K562 (cell line): Measurements from ENCODE around the gene APOL3. TPM values are rescaled to one million over a fixed set of nuclear protein-coding genes. Genes with fewer than 3 reads are reported as not detected.
"Not testable (repeated sequence)": the region's sequence is repeated elsewhere in the genome, so short reads cannot be mapped to it uniquely, and the experiment has no call there.

Experiments
- ATAC-seq: fragments of 200-7000 bp; cut with Tn5 transposase; 3 replicates; pipeline ENCODE4 v1.9.1; 2020; ENCODE audit warnings: moderate library complexity
- BruUV-seq: library from RNA; stranded (reverse); fragments of 400-500 nt; replicated peaks from 2 replicates; lab custom pipeline; 2021; lab: Mats Ljungman, UMichigan
- CTCF ChIA-PET: fragments of 300-600 bp; formaldehyde crosslinking; extraction: SDS; loops from one replicate; lab custom pipeline; 2021; ENCODE audit warnings: low intra/inter-chr PET ratio; lab: Yijun Ruan, JAX
- POLR2A ChIA-PET: fragments of 300-600, 350-650 bp; sonication (Branson Sonifier 250); formaldehyde crosslinking; extraction: SDS; loops from one replicate; lab custom pipeline; 2021; ENCODE audit warnings: antibody characterized with exemption, inconsistent platforms; lab: Yijun Ruan, JAX
- DNase-seq, 4 experiments: peaks; one replicate each; pipeline versions ENCODE4 v3.0.0 to v3.0.0-alpha.2; 2011 to 2018; ENCODE audit warnings: low spot score in 3 of 4, mixed read lengths in 3 of 4; ENCODE audit errors: extremely low read depth in 1 of 4
- FAIRE-seq: peaks from 2 replicates; lab custom pipeline; 2011; peaks lifted over from hg19 to GRCh38; lab: Jason Lieb, UNC
- H2AFZ ChIP-seq: 2 replicates; pipeline ENCODE4 v1.6.0; 2011; ENCODE audit warnings: low read depth, low read length, control low read depth, inconsistent platforms
- H3K27ac ChIP-seq: fragments of 200-600 bp; 3 replicates; pipeline ENCODE4 v1.8.0; 2011; ENCODE audit warnings: low read depth, mild to moderate bottlenecking, control low read depth, inconsistent platforms, low read length, moderate library complexity, mixed read lengths; ENCODE audit errors: extremely low read depth
- H3K27me3 ChIP-seq, 2 experiments: fragments of 300-600 bp in 1 of 2; 2 replicates in 1 of 2; 3 replicates in 1 of 2; pipeline versions ENCODE4 v1.6.0 to v1.8.0; 2011; ENCODE audit warnings: inconsistent platforms in 2 of 2, low read length in 2 of 2, mild to moderate bottlenecking in 1 of 2, mixed read lengths in 1 of 2, moderate library complexity in 1 of 2; ENCODE audit not compliant: control insufficient read depth in 2 of 2, insufficient read depth in 2 of 2
- H3K36me3 ChIP-seq: fragments of 300-600 bp; 3 replicates; pipeline ENCODE4 v1.8.0; 2011; ENCODE audit warnings: mild to moderate bottlenecking, low read length, inconsistent platforms; ENCODE audit not compliant: control insufficient read depth, insufficient read depth
- H3K4me1 ChIP-seq, 2 experiments: fragments of 200-600 bp in 1 of 2; replicated peaks in 1 of 2; 2 replicates in 1 of 2; 3 replicates in 1 of 2; pipeline versions ENCODE4 v1.5.1 to v1.8.0; 2011; ENCODE audit warnings: inconsistent platforms in 2 of 2, low read length in 2 of 2, mild to moderate bottlenecking in 1 of 2, mixed read lengths in 1 of 2, moderate library complexity in 1 of 2; ENCODE audit not compliant: control insufficient read depth in 2 of 2, insufficient read depth in 2 of 2
- H3K4me2 ChIP-seq: 2 replicates; pipeline ENCODE4 v1.6.1; 2011; ENCODE audit warnings: low read length, control low read depth, inconsistent platforms, mixed read lengths; ENCODE audit not compliant: insufficient read depth
- H3K4me3 ChIP-seq: fragments of 200-600 bp; sonication (generic), shearing (Covaris generic); 2 replicates; pipeline ENCODE4 v1.5.1; 2016; ENCODE audit warnings: control low read depth, inconsistent platforms
- H3K79me2 ChIP-seq: fragments of 200-600 bp; 3 replicates; pipeline ENCODE4 v1.8.0; 2011; ENCODE audit warnings: low read length, inconsistent platforms; ENCODE audit not compliant: control insufficient read depth, insufficient read depth
- H3K9ac ChIP-seq, 2 experiments: 2 replicates each; pipeline versions ENCODE4 v1.6.0 to v1.6.1; 2011; ENCODE audit warnings: low read depth in 2 of 2, low read length in 2 of 2, control low read depth in 1 of 2, inconsistent platforms in 1 of 2, mild to moderate bottlenecking in 1 of 2, mixed read lengths in 1 of 2; ENCODE audit not compliant: insufficient read depth in 1 of 2
- H3K9me1 ChIP-seq: one replicate; pipeline ENCODE4 v1.6.0; 2011; ENCODE audit warnings: inconsistent platforms, mild to moderate bottlenecking, low read length, moderate library complexity; ENCODE audit not compliant: control insufficient read depth, insufficient read depth
- H3K9me3 ChIP-seq: replicated peaks from 2 replicates; pipeline ENCODE4 v1.5.1; 2011; ENCODE audit warnings: low read depth, low read length, inconsistent platforms; ENCODE audit not compliant: control insufficient read depth, insufficient read depth
- H4K20me1 ChIP-seq: replicated peaks from 2 replicates; pipeline ENCODE4 v1.6.1; 2011; ENCODE audit warnings: low read length, inconsistent platforms, mixed read lengths; ENCODE audit not compliant: control insufficient read depth, insufficient read depth
- CREB1 ChIP-seq, 2 experiments: sonication (generic) in 1 of 2; formaldehyde crosslinking in 1 of 2; IDR thresholded peaks; 2 replicates each; pipeline versions ENCODE4 v1.6.1 to v1.8.0; 2012 to 2022; ENCODE audit warnings: inconsistent platforms in 1 of 2, mild to moderate bottlenecking in 1 of 2, missing genetic modification reagents in 1 of 2, moderate library complexity in 1 of 2
- DIDO1 ChIP-seq: fragments of 450-650 bp; IDR thresholded peaks from 2 replicates; pipeline ENCODE4 v1.6.1; 2016; ENCODE audit warnings: low read depth, missing biosample characterization, missing genetic modification characterization
- GATAD2A ChIP-seq: fragments of 450-650 bp; IDR thresholded peaks from 2 replicates; pipeline ENCODE4 v1.6.1; 2017
- SLC30A9 ChIP-seq: fragments of 250-450 bp; sonication (Bioruptor Pico); IDR thresholded peaks from 2 replicates; pipeline ENCODE4 v1.8.0; 2022; ENCODE audit warnings: mild to moderate bottlenecking, moderate library complexity
- SRSF1 ChIP-seq: fragments of 200-400 bp; formaldehyde crosslinking; IDR thresholded peaks from 2 replicates; pipeline ENCODE4 v1.6.1; 2017; ENCODE audit warnings: mild to moderate bottlenecking, low read depth, low read length, moderate library complexity
- TRIM24 ChIP-seq, 2 experiments: fragments of 450-650 bp; IDR thresholded peaks; 2 replicates each; pipeline ENCODE4 v1.6.1; 2016
- WHSC1 ChIP-seq: IDR thresholded peaks from one replicate; pipeline ENCODE4 v1.6.1; 2012; ENCODE audit warnings: low read length, control low read depth, inconsistent platforms
- WGBS: fragments of 100-300 bp; shearing (Covaris generic); methylation state at CpG from one replicate; pipeline ENCODE4 v1.1.6; 2016; ENCODE audit warnings: low coverage, mixed read lengths; ENCODE audit not compliant: insufficient coverage; ENCODE audit errors: missing lambda C conversion rate; 5-methylcytosine and 5-hydroxymethylcytosine counted together
- in situ Hi-C: fragments of 300-500 bp; cut with MboI; formaldehyde crosslinking; loops from 4 replicates; pipeline ENCODE4 v1.15.0; 2018; ENCODE audit warnings: inconsistent platforms, mixed read lengths
- intact Hi-C: fragments of 100-400 bp; cut with micrococcal nuclease; formaldehyde crosslinking; loops from 2 replicates; pipeline ENCODE4 v1.14.2; 2022
- polyA plus RNA-seq, 8 experiments: library from polyadenylated mRNA; depleted of rRNA in 4 of 8; stranded (reverse) in 5 of 8; unstranded in 3 of 8; fragments of >200 nt; fragmentation: Nextera tagmentation in 2 of 8; fragmentation: Illumina TruSeq in 1 of 8; extraction: Ambion mirVana in 2 of 8; extraction: Trizol in 1 of 8; gene quantifications; 2 replicates each; pipeline versions ENCODE4 v1.2.1 to v1.2.3, GENCODE V29; 2011 to 2014; ENCODE audit warnings: inconsistent platforms in 1 of 8, missing spikeins in 1 of 8
- total RNA-seq, 7 experiments: library from RNA; depleted of rRNA in 6 of 7; stranded (reverse); fragments of >200 nt in 6 of 7; fragmentation: Illumina TruSeq in 2 of 7; extraction: Trizol in 2 of 7; gene quantifications; 2 replicates each; pipeline versions ENCODE4 v1.2.1 to v1.2.3, GENCODE V29; 2011 to 2021; ENCODE audit warnings: low replicate concordance in 1 of 7
- TF ChIP-seq, protein P1 (sequence below): sonication (generic); formaldehyde crosslinking; IDR thresholded peaks from 2 replicates; pipeline ENCODE4 v1.8.0; 2023; ENCODE audit warnings: mild to moderate bottlenecking, missing genetic modification reagents

Gene APOL3
- total and polyA plus RNA-seq, 9 of the 15 experiments (the other 6 are each of a cell fraction or from before 2014, with no cell fraction given), result 0.25 to 1.1 (median 0.56) TPM; not detected in 1

DNA sequence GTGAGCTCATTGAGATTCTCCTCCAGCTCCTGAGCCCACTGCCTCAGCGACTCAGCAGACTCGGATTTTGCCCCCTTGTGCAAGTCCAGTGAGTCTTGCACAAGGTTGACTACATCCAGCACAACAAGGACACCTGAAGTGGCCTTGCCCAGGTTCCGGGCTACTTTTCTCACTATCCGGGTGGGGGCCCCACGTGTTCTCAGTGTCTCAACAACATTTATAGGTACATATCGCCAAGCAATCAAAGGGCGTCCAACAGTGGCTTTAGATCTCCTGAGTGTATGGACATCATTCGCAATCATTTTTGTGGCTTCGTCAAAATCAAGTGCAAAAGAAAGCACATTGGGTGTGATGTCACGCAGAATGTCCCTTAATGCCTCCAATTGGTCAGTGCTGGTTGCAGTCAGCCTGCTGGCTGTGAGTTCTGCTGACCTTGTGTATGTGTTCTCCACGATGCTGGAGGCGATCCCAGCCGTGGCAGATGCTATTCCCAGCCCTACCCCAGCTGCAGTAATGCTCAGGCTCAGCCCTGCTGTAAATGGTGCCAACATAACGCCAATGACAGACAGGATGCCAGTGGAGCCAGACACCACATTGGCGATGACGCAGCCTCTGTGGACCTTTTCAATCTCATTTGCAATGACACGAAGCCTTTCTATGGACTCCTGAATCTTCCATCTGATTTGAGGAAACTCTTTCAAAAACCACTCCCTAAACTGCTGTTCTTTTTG, 30.7 kb upstream of the APOL3 start (continued):
- TF ChIP-seq DIDO1 (tag) (no peak), SLC30A9 (no peak), SRSF1 (no peak), GATAD2A (no peak), CREB1 (IDR thresholded peaks at IDR 0.05) (no peak), CREB1 (CRISPR knock-in tag; IDR thresholded peaks at IDR 0.05) (no peak), WHSC1 (no peak), TRIM24 (IDR thresholded peaks at IDR 0.05) (no peak)
- TF ChIP-seq, protein P1, sequence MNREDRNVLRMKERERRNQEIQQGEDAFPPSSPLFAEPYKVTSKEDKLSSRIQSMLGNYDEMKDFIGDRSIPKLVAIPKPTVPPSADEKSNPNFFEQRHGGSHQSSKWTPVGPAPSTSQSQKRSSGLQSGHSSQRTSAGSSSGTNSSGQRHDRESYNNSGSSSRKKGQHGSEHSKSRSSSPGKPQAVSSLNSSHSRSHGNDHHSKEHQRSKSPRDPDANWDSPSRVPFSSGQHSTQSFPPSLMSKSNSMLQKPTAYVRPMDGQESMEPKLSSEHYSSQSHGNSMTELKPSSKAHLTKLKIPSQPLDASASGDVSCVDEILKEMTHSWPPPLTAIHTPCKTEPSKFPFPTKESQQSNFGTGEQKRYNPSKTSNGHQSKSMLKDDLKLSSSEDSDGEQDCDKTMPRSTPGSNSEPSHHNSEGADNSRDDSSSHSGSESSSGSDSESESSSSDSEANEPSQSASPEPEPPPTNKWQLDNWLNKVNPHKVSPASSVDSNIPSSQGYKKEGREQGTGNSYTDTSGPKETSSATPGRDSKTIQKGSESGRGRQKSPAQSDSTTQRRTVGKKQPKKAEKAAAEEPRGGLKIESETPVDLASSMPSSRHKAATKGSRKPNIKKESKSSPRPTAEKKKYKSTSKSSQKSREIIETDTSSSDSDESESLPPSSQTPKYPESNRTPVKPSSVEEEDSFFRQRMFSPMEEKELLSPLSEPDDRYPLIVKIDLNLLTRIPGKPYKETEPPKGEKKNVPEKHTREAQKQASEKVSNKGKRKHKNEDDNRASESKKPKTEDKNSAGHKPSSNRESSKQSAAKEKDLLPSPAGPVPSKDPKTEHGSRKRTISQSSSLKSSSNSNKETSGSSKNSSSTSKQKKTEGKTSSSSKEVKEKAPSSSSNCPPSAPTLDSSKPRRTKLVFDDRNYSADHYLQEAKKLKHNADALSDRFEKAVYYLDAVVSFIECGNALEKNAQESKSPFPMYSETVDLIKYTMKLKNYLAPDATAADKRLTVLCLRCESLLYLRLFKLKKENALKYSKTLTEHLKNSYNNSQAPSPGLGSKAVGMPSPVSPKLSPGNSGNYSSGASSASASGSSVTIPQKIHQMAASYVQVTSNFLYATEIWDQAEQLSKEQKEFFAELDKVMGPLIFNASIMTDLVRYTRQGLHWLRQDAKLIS, result no peak

- BruUV-seq, DNase-seq, H3K27me3 ChIP-seq, H3K4me3 ChIP-seq, H3K9me1 ChIP-seq, H3K4me1 ChIP-seq, in situ Hi-C loops, intact Hi-C loops, H3K9ac ChIP-seq, H4K20me1 ChIP-seq, H3K9me3 ChIP-seq, H2AFZ ChIP-seq, FAIRE-seq, H3K79me2 ChIP-seq, ATAC-seq, H3K4me2 ChIP-seq, CTCF ChIA-PET, H3K36me3 ChIP-seq, POLR2A ChIA-PET, H3K27ac ChIP-seq: not testable (repeated sequence)
- 56% methylated on average over 3 of the region's 6 CpGs for WGBS
Observed at GRCh38 chr22:36187862-36188261, 27.3 kb upstream of the APOL3 start.
